Sigmoid colon (tissue), 7 donors: ENCODE data around the gene INTS15. TPM values are rescaled to one million over a fixed set of nuclear protein-coding genes. Genes with fewer than 3 reads are reported as not detected.

Experiments
- DNase-seq: peaks from one replicate; pipeline ENCODE4 v3.0.0-alpha.2; 2019
- H3K27ac ChIP-seq, 4 donors: fragments of 200-600 bp; sonication (generic); one replicate each; pipeline ENCODE4 v1.5.1; 2016 to 2019; ENCODE audit warnings: mild to moderate bottlenecking in 1 of 4
- H3K27me3 ChIP-seq, 3 donors: fragments of 200-600 bp; sonication (generic); one replicate each; pipeline ENCODE4 v1.5.1; 2019; ENCODE audit warnings: mild to moderate bottlenecking in 1 of 3
- H3K36me3 ChIP-seq, 4 donors: fragments of 200-600 bp; sonication (generic); one replicate each; pipeline ENCODE4 v1.5.1; 2016 to 2019
- H3K4me1 ChIP-seq, 4 donors: fragments of 200-600 bp; sonication (generic); one replicate each; pipeline ENCODE4 v1.5.1; 2017 to 2019
- H3K4me3 ChIP-seq, 4 donors: fragments of 200-600 bp; sonication (generic); one replicate each; pipeline ENCODE4 v1.5.1; 2017 to 2019; ENCODE audit warnings: mild to moderate bottlenecking in 2 of 4, moderate library complexity in 1 of 4
- H3K9me3 ChIP-seq, 4 donors: fragments of 200-600 bp in 3 of 4; sonication (generic) in 3 of 4; one replicate each; pipeline versions ENCODE4 v1.5.1 to v1.6.1; 2013 to 2019
- CTCF ChIP-seq, 4 experiments: fragments of 450-650 bp in 3 of 4; fragments of 200-600 bp in 1 of 4; IDR thresholded peaks; one replicate each; pipeline ENCODE4 v1.5.1; 2016 to 2019; ENCODE audit warnings: antibody characterized with exemption in 4 of 4, mild to moderate bottlenecking in 3 of 4, moderate library complexity in 2 of 4
- EP300 ChIP-seq, 4 donors: sonication (generic); formaldehyde crosslinking; IDR thresholded peaks; one replicate each; pipeline ENCODE4 v1.6.1; 2017; ENCODE audit warnings: antibody characterized with exemption in 4 of 4
- POLR2A ChIP-seq, 2 donors: fragments of 450-650 bp; IDR thresholded peaks; one replicate each; pipeline ENCODE4 v1.6.1; 2016; ENCODE audit warnings: antibody characterized with exemption in 2 of 2, mild to moderate bottlenecking in 2 of 2, moderate library complexity in 2 of 2
- POLR2AphosphoS5 ChIP-seq, 4 donors: sonication (generic); formaldehyde crosslinking; IDR thresholded peaks; one replicate each; pipeline ENCODE4 v1.6.1; 2017; ENCODE audit warnings: antibody characterized with exemption in 4 of 4
- WGBS, 2 donors: extraction: QIAGEN DNeasy Blood & Tissue Kit; methylation state at CpG; one replicate each; pipeline ENCODE4 v1.1.7; 2013; 5-methylcytosine and 5-hydroxymethylcytosine counted together
- intact Hi-C: fragments of 100-400 bp; cut with DNase I; formaldehyde crosslinking; loops from one replicate; pipeline ENCODE4 v1.15.1; 2023
- polyA plus RNA-seq, 3 donors: library from polyadenylated mRNA; stranded (reverse); fragments of 200-250 nt; gene quantifications; one replicate each; pipeline ENCODE4 v1.2.3, GENCODE V29; 2013
- total RNA-seq, 4 donors: library from RNA; depleted of rRNA; stranded (reverse); fragments of >200 nt; gene quantifications; one replicate each; pipeline ENCODE4 v1.1.0, GENCODE V29; 2016
- donor health status: healthy with polysubstance abuse.
- donor health status: Bipolar disorder and iron deficiency.
- donor health status: healthy.

The INTS15 gene
- total and polyA plus RNA-seq, 7 donors, result 10.4 to 30.2 (median 18.1) TPM

- Histone ChIP-seq H3K36me3 (peaks cover 6 to 52% (median 16%) of the 10 kb centered on the region in 4 donors), H3K27me3 (no peaks in the 10 kb centered on the region)
- 82 to 86% methylated on average over 20 of the region's 20 CpGs for WGBS, 2 donors
Measured at GRCh38 chr7:6621195-6622133, 31.6 kb downstream of the INTS15 start.

GRCh38 chr7:6622134-6622710 is 32.4 kb downstream of the INTS15 start:
- H3K36me3 ChIP-seq, result peaks cover 6 to 52% (median 16%) of the 10 kb centered on the region in 4 donors
- intact Hi-C loops, result no loop called here
- 98% methylated on average over 67 of the region's 67 CpGs for WGBS, 2 donors
- TF ChIP-seq CTCF (IDR thresholded peaks at IDR 0.05) (no peak), EP300 (IDR thresholded peaks at IDR 0.05) (no peak), POLR2A (IDR thresholded peaks at IDR 0.05) (no peak), POLR2AphosphoS5 (IDR thresholded peaks at IDR 0.05) (no peak)
- H3K27ac ChIP-seq, result no peak overlapping the region
- no peak for DNase-seq
- H3K27me3 ChIP-seq, result no peaks in the 10 kb centered on the region
- no peaks in the 10 kb centered on the region for H3K9me3 ChIP-seq
- H3K4me1 ChIP-seq, result peaks cover 0 to under 1% (median 0%) of the 10 kb centered on the region in 4 donors
- H3K4me3 ChIP-seq, result no peak overlapping the region

More at GRCh38 chr7:6621195-6622133, 31.6 kb downstream of the INTS15 start:
- H3K4me3 ChIP-seq, result no peak overlapping the region
- TF ChIP-seq POLR2A (IDR thresholded peaks at IDR 0.05) (no peak), EP300 (IDR thresholded peaks at IDR 0.05) (no peak), CTCF (IDR thresholded peaks at IDR 0.05) (no peak), POLR2AphosphoS5 (IDR thresholded peaks at IDR 0.05) (no peak)
- no peak for DNase-seq
- H3K9me3 ChIP-seq, result no peaks in the 10 kb centered on the region
- peaks cover 0 to 8% (median 5%) of the 10 kb centered on the region in 4 donors for H3K4me1 ChIP-seq
- no peak overlapping the region for H3K27ac ChIP-seq
- intact Hi-C loops, result no loop called here

GRCh38 chr7:6623589-6624245 is 33.9 kb downstream of the INTS15 start:
- intact Hi-C loops, result no loop called here
- no peak overlapping the region for H3K27ac ChIP-seq
- no peak for DNase-seq
- H3K4me3 ChIP-seq, result no peak overlapping the region
- no peaks in the 10 kb centered on the region for H3K9me3 ChIP-seq
- 70% methylated on average over 15 of the region's 15 CpGs for WGBS, 2 donors
- H3K27me3 ChIP-seq, result no peaks in the 10 kb centered on the region
- H3K36me3 ChIP-seq, result peaks cover 6 to 45% (median 16%) of the 10 kb centered on the region in 4 donors
- no peaks in the 10 kb centered on the region for H3K4me1 ChIP-seq
- TF ChIP-seq EP300 (IDR thresholded peaks at IDR 0.05), result no peak
- TF ChIP-seq CTCF (IDR thresholded peaks at IDR 0.05), result no peak
- no peak for TF ChIP-seq POLR2A (IDR thresholded peaks at IDR 0.05)
- no peak for TF ChIP-seq POLR2AphosphoS5 (IDR thresholded peaks at IDR 0.05)

GRCh38 chr7:6624246-6624611 is 34.4 kb downstream of the INTS15 start:
- Histone ChIP-seq H3K27ac (no peak overlapping the region), H3K4me3 (no peak overlapping the region), H3K4me1 (no peaks in the 10 kb centered on the region), H3K9me3 (no peaks in the 10 kb centered on the region), H3K27me3 (no peaks in the 10 kb centered on the region), H3K36me3 (peaks cover 6 to 45% (median 16%) of the 10 kb centered on the region in 4 donors)
- no peak for DNase-seq
- WGBS, 2 donors, result 65 to 70% methylated on average over 3 of the region's 3 CpGs
- TF ChIP-seq POLR2AphosphoS5 (IDR thresholded peaks at IDR 0.05) (no peak), POLR2A (IDR thresholded peaks at IDR 0.05) (no peak), CTCF (IDR thresholded peaks at IDR 0.05) (no peak), EP300 (IDR thresholded peaks at IDR 0.05) (no peak)
- intact Hi-C loops, result no loop called here
